ENCODE data around the gene NIM1K. TPM values are rescaled to one million over a fixed set of nuclear protein-coding genes. Genes with fewer than 3 reads are reported as not detected.
"Not testable (repeated sequence)": the region's sequence is repeated elsewhere in the genome, so short reads cannot be mapped to it uniquely, and the experiment has no call there.

The NIM1K gene
- total RNA-seq, 1 experiment from 2014 or later = 1.4 TPM

GRCh38 chr5:43230707-43231106 is 38.7 kb downstream of the NIM1K start:
- no peak for DNase-seq (ENCODE audit: low read depth)

- DNase-seq (ENCODE audit: low read depth) = peak; percentile 25
Observed at GRCh38 chr5:43231977-43232376, 40.0 kb downstream of the NIM1K start.

GRCh38 chr5:43232943-43233833 is 41.2 kb downstream of the NIM1K start:
- no peak for DNase-seq (ENCODE audit: low read depth)

- DNase-seq (ENCODE audit: low read depth) = no peak
Observed at GRCh38 chr5:43233946-43234345, 41.9 kb downstream of the NIM1K start.

- DNase-seq (ENCODE audit: low read depth) = no peak
Observed at GRCh38 chr5:43236653-43237355, 44.8 kb downstream of the NIM1K start.

- DNase-seq (ENCODE audit: low read depth) = no peak
Observed at GRCh38 chr5:43242196-43242595, 50.2 kb downstream of the NIM1K start.

GRCh38 chr5:43243270-43243669 is 51.2 kb downstream of the NIM1K start:
- DNase-seq (ENCODE audit: low read depth) = no peak

- DNase-seq (ENCODE audit: low read depth) = no peak
Observed at GRCh38 chr5:43244823-43245565, 53.0 kb downstream of the NIM1K start.

GRCh38 chr5:43245724-43246385 is 53.8 kb downstream of the NIM1K start:
- no peak for DNase-seq (ENCODE audit: low read depth)

GRCh38 chr5:43251754-43252153 is 59.7 kb downstream of the NIM1K start:
- DNase-seq (ENCODE audit: low read depth) = no peak

- DNase-seq (ENCODE audit: low read depth) = no peak
Observed at GRCh38 chr5:43255704-43256103, 63.7 kb downstream of the NIM1K start.

GRCh38 chr5:43256261-43256966 is 64.4 kb downstream of the NIM1K start:
- no peak for DNase-seq (ENCODE audit: low read depth)

GRCh38 chr5:43258116-43258515 is 66.1 kb downstream of the NIM1K start:
- no peak for DNase-seq (ENCODE audit: low read depth)

GRCh38 chr5:43262269-43262668 is 70.2 kb downstream of the NIM1K start:
- not testable (repeated sequence) for DNase-seq (ENCODE audit: low read depth)

- no peak for DNase-seq (ENCODE audit: low read depth)
Observed at GRCh38 chr5:43268188-43268820, 76.3 kb downstream of the NIM1K start.

- no peak for DNase-seq (ENCODE audit: low read depth)
Observed at GRCh38 chr5:43270645-43271044, 78.6 kb downstream of the NIM1K start.

- DNase-seq (ENCODE audit: low read depth) = no peak
Observed at GRCh38 chr5:43273552-43273951, 81.5 kb downstream of the NIM1K start.

GRCh38 chr5:43274435-43275114 is 82.5 kb downstream of the NIM1K start:
- DNase-seq (ENCODE audit: low read depth) = no peak

GRCh38 chr5:43275391-43275790 is 83.4 kb downstream of the NIM1K start:
- no peak for DNase-seq (ENCODE audit: low read depth)

Data from RPMI7951 (cell line).